ENCODE measurements around the gene CACNB4. TPM values are rescaled to one million over a fixed set of nuclear protein-coding genes. Genes with fewer than 3 reads are reported as not detected.

CACNB4 gene
- total RNA-seq, 1 experiment from 2014 or later: 0.19 TPM

DNA sequence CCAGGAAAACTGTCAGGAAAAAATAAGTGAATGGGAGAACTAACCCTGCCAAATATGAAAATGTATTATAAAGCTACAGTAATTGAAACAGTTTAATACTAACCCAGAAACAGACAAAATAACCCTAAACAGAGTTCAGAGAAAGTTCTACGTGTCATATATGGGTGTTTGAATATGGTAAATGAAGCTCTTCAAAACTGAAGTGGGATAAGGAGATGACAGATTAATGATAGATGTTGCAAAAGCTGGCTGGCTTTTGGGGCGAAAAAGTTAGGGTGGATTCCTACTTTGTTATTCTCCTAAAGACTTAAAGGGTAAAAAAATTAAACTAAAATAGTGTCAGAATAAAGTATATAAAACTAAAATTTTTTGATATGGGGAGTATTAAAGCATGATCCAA lies 168.8 kb downstream of the CACNB4 start:
- BruUV-seq (replicated peaks): no TSS peak
- H3K27me3 ChIP-seq (replicated peaks; ENCODE audit: insufficient read depth, low read depth, low read length, poor library complexity): peaks cover 52% of the 10 kb centered on the region
- ChIA-PET CTCF (no interaction called here), POLR2A (ENCODE audit: low non-redundant PET) (no interaction called here)
- no peak for TF ChIP-seq EZH2 (IDR thresholded peaks at IDR 0.05; ENCODE audit: borderline replicate concordance, low read depth, low read length, poor library complexity, severe bottlenecking)
- TF ChIP-seq, protein P1, sequence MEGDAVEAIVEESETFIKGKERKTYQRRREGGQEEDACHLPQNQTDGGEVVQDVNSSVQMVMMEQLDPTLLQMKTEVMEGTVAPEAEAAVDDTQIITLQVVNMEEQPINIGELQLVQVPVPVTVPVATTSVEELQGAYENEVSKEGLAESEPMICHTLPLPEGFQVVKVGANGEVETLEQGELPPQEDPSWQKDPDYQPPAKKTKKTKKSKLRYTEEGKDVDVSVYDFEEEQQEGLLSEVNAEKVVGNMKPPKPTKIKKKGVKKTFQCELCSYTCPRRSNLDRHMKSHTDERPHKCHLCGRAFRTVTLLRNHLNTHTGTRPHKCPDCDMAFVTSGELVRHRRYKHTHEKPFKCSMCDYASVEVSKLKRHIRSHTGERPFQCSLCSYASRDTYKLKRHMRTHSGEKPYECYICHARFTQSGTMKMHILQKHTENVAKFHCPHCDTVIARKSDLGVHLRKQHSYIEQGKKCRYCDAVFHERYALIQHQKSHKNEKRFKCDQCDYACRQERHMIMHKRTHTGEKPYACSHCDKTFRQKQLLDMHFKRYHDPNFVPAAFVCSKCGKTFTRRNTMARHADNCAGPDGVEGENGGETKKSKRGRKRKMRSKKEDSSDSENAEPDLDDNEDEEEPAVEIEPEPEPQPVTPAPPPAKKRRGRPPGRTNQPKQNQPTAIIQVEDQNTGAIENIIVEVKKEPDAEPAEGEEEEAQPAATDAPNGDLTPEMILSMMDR (conservative IDR thresholded peaks at IDR 0.05; ENCODE audit: low read depth, low read length): no peak
- H3K36me3 ChIP-seq (ENCODE audit: insufficient read depth, low read length, poor library complexity, severe bottlenecking): no peaks in the 10 kb centered on the region
- no peaks in the 10 kb centered on the region for H3K9me3 ChIP-seq (ENCODE audit: low read depth, low read length, poor library complexity, severe bottlenecking)
- no peak overlapping the region for H3K27ac ChIP-seq (ENCODE audit: low read depth, low read length, poor library complexity, severe bottlenecking)
- intact Hi-C loops (cut with micrococcal nuclease; ENCODE audit: unreplicated experiment): no loop called here
- H3K4me1 ChIP-seq (ENCODE audit: insufficient read depth, low read length, poor library complexity, severe bottlenecking): no peaks in the 10 kb centered on the region
- DNase-seq (ENCODE audit: low spot score): no peak
- no peak overlapping the region for H3K4me3 ChIP-seq (ENCODE audit: low read depth, low read length, poor library complexity, severe bottlenecking)

DNA sequence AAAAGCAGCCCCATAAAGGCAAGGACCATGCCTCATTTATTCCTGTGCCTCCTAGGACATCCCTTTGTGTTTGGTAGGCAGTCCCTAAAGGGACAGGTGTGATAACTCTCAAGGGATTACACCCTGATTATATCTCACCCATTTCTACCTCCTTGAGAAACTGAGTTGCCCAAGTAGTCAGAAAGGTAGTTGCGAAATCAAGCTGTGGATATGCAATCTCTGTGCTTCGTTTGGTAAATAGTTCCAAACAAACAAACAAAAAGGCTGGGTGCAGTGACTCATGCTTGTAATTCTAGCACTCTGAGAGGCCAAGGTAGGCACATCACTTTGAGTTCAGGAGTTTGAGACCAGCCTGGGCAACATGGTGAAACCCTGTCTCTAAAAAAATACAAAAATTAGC lies 170.5 kb downstream of the CACNB4 start:
- peaks cover 54% of the 10 kb centered on the region for H3K27me3 ChIP-seq (replicated peaks; ENCODE audit: insufficient read depth, low read depth, low read length, poor library complexity)
- CTCF ChIA-PET: no interaction called here
- no TSS peak for BruUV-seq (replicated peaks)
- H3K4me1 ChIP-seq (ENCODE audit: insufficient read depth, low read length, poor library complexity, severe bottlenecking): no peaks in the 10 kb centered on the region
- no peak for DNase-seq (ENCODE audit: low spot score)
- TF ChIP-seq, protein P1 (conservative IDR thresholded peaks at IDR 0.05; ENCODE audit: low read depth, low read length): no peak
- POLR2A ChIA-PET (ENCODE audit: low non-redundant PET): no interaction called here
- intact Hi-C loops (cut with micrococcal nuclease; ENCODE audit: unreplicated experiment): no loop called here
- no peak overlapping the region for H3K4me3 ChIP-seq (ENCODE audit: low read depth, low read length, poor library complexity, severe bottlenecking)
- H3K9me3 ChIP-seq (ENCODE audit: low read depth, low read length, poor library complexity, severe bottlenecking): no peaks in the 10 kb centered on the region
- H3K36me3 ChIP-seq (ENCODE audit: insufficient read depth, low read length, poor library complexity, severe bottlenecking): no peaks in the 10 kb centered on the region
- H3K27ac ChIP-seq (ENCODE audit: low read depth, low read length, poor library complexity, severe bottlenecking): no peak overlapping the region

DNA sequence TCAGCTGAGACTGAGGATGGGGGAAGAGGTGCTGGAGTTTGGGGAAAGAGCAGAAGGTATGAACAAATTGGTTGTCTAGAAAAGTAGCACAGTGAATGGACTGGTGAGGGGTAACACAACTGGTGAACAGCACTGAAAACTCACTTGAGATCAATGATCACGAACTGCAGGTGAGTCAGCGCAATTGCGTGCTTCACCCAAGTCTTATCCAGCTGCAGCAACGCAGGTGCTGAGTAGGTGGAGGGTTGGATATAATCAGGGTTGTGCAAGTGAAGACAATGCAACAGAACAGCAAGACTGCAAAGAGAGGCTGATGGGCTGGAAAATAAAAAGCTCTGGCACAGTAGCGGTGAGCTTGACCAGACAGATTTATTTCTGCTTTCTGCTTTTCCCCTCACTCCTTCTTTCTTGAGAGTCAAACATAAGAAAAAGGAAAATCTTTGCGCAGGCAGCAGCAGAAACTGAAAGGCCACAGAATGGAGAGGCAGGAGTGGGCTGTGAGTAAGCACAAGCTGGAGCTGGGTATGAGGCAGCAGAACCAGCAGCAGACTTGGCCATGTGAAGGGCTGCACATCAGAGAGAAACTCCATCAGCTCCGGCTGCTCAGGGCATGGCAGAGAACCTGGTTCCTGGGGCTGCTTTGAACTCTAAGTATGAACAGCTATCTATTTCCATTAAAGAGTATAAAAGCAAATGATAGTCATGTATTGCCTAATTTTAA lies 171.2 kb downstream of the CACNB4 start:
- CTCF ChIA-PET: no interaction called here
- BruUV-seq (replicated peaks): no TSS peak

More for the DNA sequence above, 171.2 kb downstream of the CACNB4 start:
- Histone ChIP-seq H3K4me1 (ENCODE audit: insufficient read depth, low read length, poor library complexity, severe bottlenecking) (no peaks in the 10 kb centered on the region), H3K27ac (ENCODE audit: low read depth, low read length, poor library complexity, severe bottlenecking) (no peak overlapping the region), H3K9me3 (ENCODE audit: low read depth, low read length, poor library complexity, severe bottlenecking) (no peaks in the 10 kb centered on the region), H3K4me3 (ENCODE audit: low read depth, low read length, poor library complexity, severe bottlenecking) (no peak overlapping the region), H3K36me3 (ENCODE audit: insufficient read depth, low read length, poor library complexity, severe bottlenecking) (no peaks in the 10 kb centered on the region), H3K27me3 (replicated peaks; ENCODE audit: insufficient read depth, low read depth, low read length, poor library complexity) (peaks cover 54% of the 10 kb centered on the region)
- POLR2A ChIA-PET (ENCODE audit: low non-redundant PET): no interaction called here
- TF ChIP-seq, protein P1 (conservative IDR thresholded peaks at IDR 0.05; ENCODE audit: low read depth, low read length): no peak
- no peak for TF ChIP-seq EZH2 (IDR thresholded peaks at IDR 0.05; ENCODE audit: borderline replicate concordance, low read depth, low read length, poor library complexity, severe bottlenecking)
- intact Hi-C loops (cut with micrococcal nuclease; ENCODE audit: unreplicated experiment): no loop called here
- DNase-seq (ENCODE audit: low spot score): no peak

Data from A673 (cell line).